Ascending aorta (tissue), 2 donors: ENCODE results near the gene PLXNA4. TPM values are rescaled to one million over a fixed set of nuclear protein-coding genes. Genes with fewer than 3 reads are reported as not detected.

Source experiments
- DNase-seq, 2 donors: peaks; one replicate each; pipeline ENCODE4 v3.0.0-alpha.2; 2019; ENCODE audit warnings: low spot score in 2 of 2
- H3K27ac ChIP-seq, 2 donors: fragments of 200-600 bp; sonication (generic); one replicate each; pipeline ENCODE4 v1.5.1; 2016 to 2017; ENCODE audit warnings: mild to moderate bottlenecking in 1 of 2
- H3K27me3 ChIP-seq: fragments of 200-600 bp; sonication (generic); one replicate; pipeline ENCODE4 v1.5.1; 2017
- H3K36me3 ChIP-seq, 2 donors: fragments of 200-600 bp; sonication (generic); one replicate each; pipeline ENCODE4 v1.5.1; 2016
- H3K4me1 ChIP-seq, 2 donors: fragments of 200-600 bp; sonication (generic); one replicate each; pipeline ENCODE4 v1.5.1; 2016 to 2017; ENCODE audit warnings: mild to moderate bottlenecking in 1 of 2
- H3K4me3 ChIP-seq, 2 donors: fragments of 200-600 bp; sonication (generic); one replicate each; pipeline ENCODE4 v1.5.1; 2016 to 2017; ENCODE audit warnings: mild to moderate bottlenecking in 1 of 2
- H3K9me3 ChIP-seq, 2 donors: fragments of 200-600 bp; sonication (generic); one replicate each; pipeline ENCODE4 v1.5.1; 2016
- CTCF ChIP-seq, 3 experiments: fragments of 200-600 bp in 2 of 3; fragments of 450-650 bp in 1 of 3; sonication (generic) in 2 of 3; IDR thresholded peaks; one replicate each; pipeline ENCODE4 v1.5.1; 2016 to 2019; ENCODE audit warnings: antibody characterized with exemption in 3 of 3, mild to moderate bottlenecking in 1 of 3, moderate library complexity in 1 of 3
- intact Hi-C: fragments of 100-400 bp; cut with DNase I; formaldehyde crosslinking; loops from one replicate; pipeline ENCODE4 v1.15.1; 2023
- total RNA-seq: library from RNA; depleted of rRNA; stranded (reverse); fragments of >200 nt; gene quantifications from one replicate; pipeline ENCODE4 v1.1.0, GENCODE V29; 2016

PLXNA4 gene
- total RNA-seq, 1 donor from 2014 or later = 27.1 TPM

- Histone ChIP-seq H3K9me3 (no peaks in the 10 kb centered on the region), H3K27me3 (no peaks in the 10 kb centered on the region), H3K4me3 (no peak overlapping the region), H3K4me1 (no peaks in the 10 kb centered on the region), H3K36me3 (peaks cover 7 to 30% of the 10 kb centered on the region in 2 donors), H3K27ac (no peak overlapping the region)
- no peak for DNase-seq
- no peak for TF ChIP-seq CTCF (IDR thresholded peaks at IDR 0.05)
- intact Hi-C loops = no loop called here
These were observed 369.7 kb downstream of the PLXNA4 start for GRCh38 chr7:132206594-132206993.

DNA sequence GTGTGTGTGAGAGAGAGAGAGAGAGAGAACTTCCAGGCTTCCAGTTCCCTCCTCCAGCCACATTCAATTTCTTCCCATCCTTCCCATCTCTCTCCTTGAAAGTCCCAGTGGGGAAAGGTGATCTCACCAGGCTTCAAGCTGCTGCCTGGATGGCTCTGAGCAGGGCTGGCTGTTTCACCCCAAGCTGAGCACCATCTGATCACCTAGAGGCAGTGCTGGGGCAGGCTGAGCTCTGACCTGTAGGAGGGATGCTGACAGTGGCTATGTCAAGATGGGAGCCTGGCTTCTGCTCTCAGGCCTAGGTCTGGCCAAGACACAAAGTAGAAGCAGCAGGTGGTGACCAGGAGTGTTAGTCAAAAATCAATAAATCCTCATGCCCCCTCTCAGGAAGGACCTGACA, 370.8 kb downstream of the PLXNA4 start:
- no peaks in the 10 kb centered on the region for H3K9me3 ChIP-seq
- intact Hi-C loops = no loop called here
- no peak overlapping the region for H3K27ac ChIP-seq
- peaks cover 7 to 29% of the 10 kb centered on the region in 2 donors for H3K36me3 ChIP-seq
- no peak for TF ChIP-seq CTCF (IDR thresholded peaks at IDR 0.05)
- no peaks in the 10 kb centered on the region for H3K27me3 ChIP-seq
- no peak for DNase-seq
- no peak overlapping the region for H3K4me3 ChIP-seq
- no peaks in the 10 kb centered on the region for H3K4me1 ChIP-seq

DNA sequence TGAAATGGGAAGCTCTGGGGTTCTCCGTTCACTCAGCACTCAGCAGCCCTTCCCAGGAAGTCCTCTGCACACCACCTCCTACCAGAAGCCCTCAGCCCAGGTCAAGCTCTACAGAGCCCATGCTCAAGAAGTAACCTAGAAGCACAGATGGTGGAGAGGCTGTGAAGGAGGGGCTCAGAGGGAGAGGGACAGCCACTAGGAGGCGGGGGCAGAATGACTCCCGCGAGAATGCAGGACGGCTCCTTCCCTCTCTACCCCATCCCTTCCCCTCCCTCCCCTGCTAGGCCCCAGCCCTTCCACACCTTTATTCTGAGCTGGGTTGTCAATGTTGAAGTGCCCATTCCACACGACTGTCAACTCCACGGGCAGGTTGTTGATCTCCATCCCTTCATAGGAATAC, 373.2 kb downstream of the PLXNA4 start:
- TF ChIP-seq CTCF (IDR thresholded peaks at IDR 0.05) = no peak
- no peaks in the 10 kb centered on the region for H3K9me3 ChIP-seq
- intact Hi-C loops = no loop called here
- no peak overlapping the region for H3K4me3 ChIP-seq
- no peaks in the 10 kb centered on the region for H3K27me3 ChIP-seq
- DNase-seq = no peak
- H3K36me3 ChIP-seq = peaks cover 0 to 11% of the 10 kb centered on the region in 2 donors
- no peak overlapping the region for H3K27ac ChIP-seq
- H3K4me1 ChIP-seq = no peaks in the 10 kb centered on the region

DNA sequence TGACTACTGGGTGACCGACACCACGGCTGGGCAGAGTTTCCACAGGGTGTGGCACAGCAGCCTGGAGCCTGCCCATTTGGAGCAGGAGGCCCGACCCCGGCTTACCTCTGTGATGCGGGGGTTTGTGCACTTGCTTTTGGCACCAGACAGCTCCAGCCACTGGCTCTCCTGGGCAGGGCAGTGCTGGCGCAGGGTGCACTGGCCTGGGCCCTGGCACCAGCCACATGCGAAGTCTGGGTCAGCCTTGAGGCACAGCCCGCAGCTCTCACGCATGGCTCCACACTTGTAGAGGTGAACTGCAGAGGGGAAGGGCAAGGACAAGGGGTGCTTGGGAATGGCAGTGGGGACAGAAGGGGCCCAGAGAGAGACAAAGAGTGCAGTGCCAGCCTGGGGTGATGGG, 373.7 kb downstream of the PLXNA4 start:
- Histone ChIP-seq H3K27me3 (no peaks in the 10 kb centered on the region), H3K9me3 (no peaks in the 10 kb centered on the region), H3K4me1 (no peaks in the 10 kb centered on the region), H3K36me3 (peaks cover 0 to 13% of the 10 kb centered on the region in 2 donors), H3K4me3 (no peak overlapping the region), H3K27ac (no peak overlapping the region)
- no peak for TF ChIP-seq CTCF (IDR thresholded peaks at IDR 0.05)
- intact Hi-C loops = no loop called here
- no peak for DNase-seq

DNA sequence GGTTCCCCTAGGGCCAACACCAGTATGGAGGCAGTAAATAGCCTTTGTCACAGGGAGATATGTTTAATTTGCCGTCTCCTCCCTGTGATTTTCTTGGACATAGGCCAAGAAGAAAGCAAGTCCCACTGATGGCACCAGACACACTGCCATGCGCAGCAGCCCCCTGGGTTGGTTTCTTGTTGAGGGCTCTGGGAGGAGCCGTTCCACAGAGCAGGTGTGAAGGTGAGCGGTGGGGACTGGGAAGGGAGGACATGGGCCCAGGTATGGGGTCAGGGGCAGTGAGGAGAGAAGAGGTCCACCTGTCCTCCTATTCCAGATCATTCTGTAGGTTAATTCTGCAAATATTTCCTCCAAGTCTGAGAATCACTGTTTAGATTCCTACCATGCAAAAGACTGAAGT, 376.1 kb downstream of the PLXNA4 start:
- TF ChIP-seq CTCF (IDR thresholded peaks at IDR 0.05) = no peak
- DNase-seq = no peak
- Histone ChIP-seq H3K36me3 (peaks cover 0 to 13% of the 10 kb centered on the region in 2 donors), H3K9me3 (no peaks in the 10 kb centered on the region), H3K27me3 (no peaks in the 10 kb centered on the region), H3K27ac (no peak overlapping the region), H3K4me1 (no peaks in the 10 kb centered on the region), H3K4me3 (no peak overlapping the region)
- intact Hi-C loops = no loop called here

- Histone ChIP-seq H3K4me1 (no peaks in the 10 kb centered on the region), H3K4me3 (no peak overlapping the region), H3K36me3 (peaks cover 0 to 13% of the 10 kb centered on the region in 2 donors), H3K27ac (no peak overlapping the region), H3K27me3 (no peaks in the 10 kb centered on the region), H3K9me3 (no peaks in the 10 kb centered on the region)
- intact Hi-C loops = no loop called here
- no peak for DNase-seq
- no peak for TF ChIP-seq CTCF (IDR thresholded peaks at IDR 0.05)
These were observed 376.6 kb downstream of the PLXNA4 start for GRCh38 chr7:132199626-132200025.
